ENCODE measurements around the gene AP5Z1.
"Not testable (repeated sequence)": the region's sequence is repeated elsewhere in the genome, so short reads cannot be mapped to it uniquely, and the experiment has no call there.

Gene AP5Z1

GRCh38 chr7:4790078-4790465, 14.6 kb downstream of the AP5Z1 start:
- DNase-seq = no peak

DNA sequence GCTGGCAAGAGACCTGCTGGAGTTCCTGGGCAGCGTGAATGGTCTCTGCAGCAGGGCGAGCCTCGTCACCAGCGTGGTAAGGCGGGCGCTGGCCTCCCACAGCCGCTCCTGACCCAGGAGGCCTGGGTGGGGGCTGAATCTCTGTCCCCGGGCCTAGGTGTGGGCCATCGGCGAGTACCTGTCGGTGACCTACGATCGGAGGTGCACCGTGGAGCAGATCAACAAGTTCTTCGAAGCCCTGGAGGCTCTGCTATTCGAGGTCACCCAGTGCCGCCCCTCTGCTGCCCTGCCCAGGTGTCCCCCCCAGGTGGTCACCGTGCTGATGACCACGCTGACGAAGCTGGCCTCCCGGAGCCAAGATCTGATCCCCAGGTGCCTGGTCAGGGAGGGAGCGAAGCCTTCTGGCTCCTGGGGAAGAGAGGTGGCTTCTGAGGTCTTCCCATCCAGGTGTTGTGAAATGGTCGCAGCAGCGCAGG, 15.1 kb downstream of the AP5Z1 start:
- no peak for DNase-seq

DNA sequence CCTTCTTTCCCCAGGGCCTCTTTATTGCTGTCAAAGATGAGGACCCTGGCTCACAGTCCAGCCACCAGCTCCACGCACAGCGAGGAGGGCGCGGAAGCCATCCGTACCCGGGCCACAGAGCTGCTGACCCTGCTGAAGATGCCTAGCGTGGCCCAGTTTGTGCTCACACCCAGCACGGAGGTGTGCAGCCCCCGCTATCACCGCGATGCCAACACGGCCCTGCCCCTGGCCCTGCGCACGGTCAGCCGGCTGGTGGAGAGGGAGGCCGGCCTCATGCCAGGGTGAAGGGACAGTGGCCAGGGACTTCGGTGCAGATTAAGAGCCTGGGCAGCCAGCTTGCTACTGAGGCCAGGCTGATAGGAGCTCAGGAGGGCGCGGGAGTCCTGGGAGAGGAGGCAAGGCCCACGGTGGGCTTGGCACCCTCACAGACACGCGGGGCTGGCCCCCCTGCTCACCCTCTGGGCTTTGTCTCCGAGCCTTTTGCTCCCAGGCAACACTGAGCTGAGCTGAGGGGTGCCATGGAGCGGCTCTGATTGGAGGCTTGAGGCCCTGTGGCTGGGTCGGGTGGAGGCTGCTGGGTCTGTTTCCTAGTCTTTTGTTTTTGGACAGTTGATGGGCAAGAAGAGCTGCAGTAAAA, 15.8 kb downstream of the AP5Z1 start:
- DNase-seq = no peak

GRCh38 chr7:4791738-4792536, 16.5 kb downstream of the AP5Z1 start:
- DNase-seq = no peak

- DNase-seq = no peak
Measured at GRCh38 chr7:4792537-4793126, 17.2 kb downstream of the AP5Z1 start.

GRCh38 chr7:4793385-4793993, 18.1 kb downstream of the AP5Z1 start:
- not testable (repeated sequence) for DNase-seq

GRCh38 chr7:4794171-4794570, 18.7 kb downstream of the AP5Z1 start:
- DNase-seq = not testable (repeated sequence)

DNA sequence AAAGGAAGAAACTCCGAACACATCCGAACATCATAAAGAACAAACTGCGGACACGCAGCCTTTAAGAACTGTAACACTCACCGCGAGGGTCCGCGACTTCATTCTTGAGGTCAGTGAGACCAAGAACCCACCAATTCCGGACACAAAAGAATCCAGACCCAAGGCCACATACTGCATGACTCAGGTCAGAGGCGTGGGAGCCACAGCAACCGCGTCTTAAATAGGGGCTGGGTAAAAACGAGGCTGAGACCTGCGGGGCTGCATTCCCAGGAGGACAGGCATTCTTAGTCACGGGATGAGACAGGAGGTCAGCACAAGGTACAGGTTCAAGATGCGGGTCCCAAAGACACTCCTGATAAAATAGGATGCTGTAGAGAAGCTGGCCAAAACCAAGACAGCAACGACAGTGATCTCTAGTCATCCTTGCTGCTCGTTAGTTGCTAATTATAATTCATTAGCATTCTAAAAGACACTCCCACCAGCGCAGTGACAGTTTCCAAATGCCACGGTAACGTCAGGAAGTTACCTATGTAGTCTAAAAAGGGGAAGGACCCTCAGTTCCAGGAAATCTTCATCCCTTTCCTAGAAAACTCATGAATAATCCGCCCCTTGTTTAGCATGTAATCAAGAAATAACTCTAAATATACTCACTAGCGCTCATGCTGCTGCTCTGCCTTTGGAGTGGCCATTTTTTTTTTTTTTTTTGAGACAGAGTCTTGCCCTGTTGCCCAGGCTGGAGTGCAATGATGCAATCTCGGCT, 19.3 kb downstream of the AP5Z1 start:
- DNase-seq = no peak

DNA sequence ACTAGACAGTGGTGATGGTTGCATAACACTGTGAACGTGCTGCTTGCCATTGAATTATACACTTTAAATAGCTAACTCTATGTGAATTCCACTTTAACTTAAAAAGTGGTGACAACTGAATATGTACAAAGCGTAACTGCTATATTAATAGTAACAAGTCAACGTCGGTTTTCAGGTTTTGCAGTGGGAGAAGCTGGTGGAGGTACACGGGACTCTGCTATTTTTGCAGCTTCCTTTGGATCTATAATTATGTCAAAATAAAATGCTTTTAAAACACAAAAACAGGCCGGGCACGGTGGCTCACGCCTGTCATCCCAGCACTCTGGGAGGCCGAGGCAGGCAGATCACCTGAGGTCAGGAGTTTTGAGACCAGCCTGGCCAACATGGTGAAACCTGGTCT, 21.0 kb downstream of the AP5Z1 start:
- no peak for DNase-seq

GRCh38 chr7:4797858-4798705, 22.7 kb downstream of the AP5Z1 start:
- DNase-seq = peak; percentile 12

- no peak for DNase-seq
Measured at GRCh38 chr7:4798706-4799235, 23.3 kb downstream of the AP5Z1 start.

DNA sequence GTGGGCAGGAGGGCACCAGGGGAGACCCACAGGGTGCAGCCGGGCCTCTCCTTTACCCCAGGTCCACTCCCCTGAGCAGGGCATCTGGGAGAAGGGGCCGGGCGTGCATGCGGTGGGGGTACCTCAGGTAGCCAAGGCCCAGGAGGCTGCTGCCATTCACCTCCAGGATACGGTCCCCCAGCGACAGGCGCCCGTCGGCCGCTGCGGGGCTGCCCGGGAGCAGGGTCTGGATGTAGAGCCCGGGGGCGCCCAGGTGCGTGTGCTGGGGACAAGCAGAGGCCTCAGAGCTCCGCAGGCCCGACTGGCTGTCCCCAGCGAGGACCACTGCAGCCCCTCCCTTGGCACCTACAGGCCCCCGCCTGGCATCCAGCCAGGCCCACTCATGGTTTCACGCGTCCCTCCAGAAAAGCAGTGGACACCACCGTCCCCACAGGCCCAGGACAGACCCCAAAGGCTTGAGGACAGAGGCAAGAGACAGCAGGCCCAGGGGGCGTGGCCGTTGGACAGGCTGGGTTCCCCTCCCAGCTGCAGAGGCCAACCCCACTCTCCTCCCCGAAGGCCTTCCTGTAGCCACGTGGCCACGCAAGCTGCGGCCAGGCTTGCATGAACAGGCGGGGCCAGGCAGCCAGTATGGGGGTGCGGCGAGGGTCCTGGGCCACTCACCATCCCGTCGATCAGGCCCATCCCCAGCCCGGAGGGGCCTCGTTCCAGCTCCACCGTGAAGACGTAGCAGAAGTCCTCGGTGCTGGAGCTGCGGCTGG, 24.3 kb downstream of the AP5Z1 start:
- DNase-seq = no peak

DNA sequence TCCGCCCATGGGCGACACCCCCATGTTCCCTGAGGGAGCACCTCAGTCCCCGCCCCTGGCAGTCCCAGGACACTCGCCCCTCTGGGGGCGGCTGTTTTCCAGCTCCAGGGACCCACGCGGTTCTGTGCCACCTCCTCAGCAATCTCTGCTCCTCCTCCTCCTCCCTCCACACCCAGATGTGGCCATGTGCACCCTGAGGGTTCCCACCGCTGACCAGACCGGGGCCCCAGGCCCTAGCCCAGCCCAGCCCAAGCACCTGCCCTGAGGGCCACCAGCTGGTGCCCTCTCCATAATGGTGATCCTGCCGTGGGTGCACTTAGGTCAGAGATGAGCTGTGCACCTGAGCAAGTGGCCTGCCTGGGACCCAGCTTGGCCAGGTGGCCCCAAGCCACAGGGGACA, 25.1 kb downstream of the AP5Z1 start:
- no peak for DNase-seq

DNA sequence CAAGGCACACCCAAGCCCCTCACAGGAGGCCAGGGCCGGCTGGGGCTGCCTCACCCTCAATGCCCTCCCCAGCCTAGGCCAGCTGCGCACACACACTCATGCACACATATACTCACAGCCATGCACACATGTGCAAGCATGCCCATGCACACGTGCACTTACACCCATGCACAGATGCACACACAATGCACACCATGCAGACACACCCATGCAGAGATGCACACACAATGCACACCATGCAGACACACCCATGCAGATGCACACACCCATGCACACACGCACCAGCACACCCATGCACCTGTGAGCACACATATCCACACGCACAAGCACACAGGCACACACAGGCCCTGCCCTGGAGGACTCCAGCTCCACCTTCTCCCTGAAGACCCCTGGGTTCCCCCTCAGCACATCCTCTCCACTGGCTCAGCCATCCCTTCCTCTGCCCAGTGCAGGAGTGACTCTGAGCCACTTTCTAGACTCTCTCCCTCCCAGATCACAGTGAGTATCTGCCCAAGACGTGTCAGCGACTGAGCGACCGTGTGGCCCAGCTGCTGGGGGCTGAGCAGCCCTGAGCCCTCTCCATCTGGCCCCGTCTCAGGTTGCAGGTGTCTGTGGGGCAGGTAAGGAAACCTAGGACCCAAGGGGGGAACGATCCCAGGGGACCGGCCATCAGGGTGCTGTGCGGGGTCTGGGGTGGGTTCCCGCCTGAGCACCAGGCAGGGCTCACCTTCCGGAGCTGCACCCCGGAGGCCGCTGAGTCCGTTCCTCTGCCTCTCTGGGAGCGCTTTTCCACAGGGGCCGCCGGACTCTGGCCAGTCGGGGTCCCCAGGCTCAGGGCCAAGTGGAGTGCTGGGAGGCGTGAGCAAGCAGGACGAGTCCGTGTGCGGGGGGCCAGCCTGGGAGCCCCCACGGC, 25.8 kb downstream of the AP5Z1 start:
- DNase-seq = no peak

GRCh38 chr7:4801839-4802231, 26.4 kb downstream of the AP5Z1 start:
- DNase-seq = no peak

DNA sequence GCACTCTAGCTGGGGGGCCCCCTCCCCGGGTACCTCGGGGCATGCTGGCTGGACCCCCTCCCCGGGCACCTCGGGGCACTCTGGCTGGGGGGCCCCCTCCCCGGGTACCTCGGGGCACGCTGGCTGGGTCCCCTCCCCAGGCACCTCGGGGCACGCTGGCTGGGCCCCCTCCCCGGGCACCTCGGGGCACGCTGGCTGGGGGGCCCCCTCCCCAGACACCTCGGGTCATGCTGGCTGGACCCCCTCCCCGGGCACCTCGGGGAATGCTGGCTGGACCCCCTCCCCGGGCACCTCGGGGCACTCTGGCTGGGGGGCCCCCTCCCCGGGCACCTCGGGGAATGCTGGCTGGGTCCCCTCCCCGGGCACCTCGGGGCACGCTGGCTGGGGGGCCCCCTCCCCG, 27.2 kb downstream of the AP5Z1 start:
- DNase-seq = not testable (repeated sequence)

- DNase-seq = no peak
Measured at GRCh38 chr7:4803397-4804241, 28.2 kb downstream of the AP5Z1 start.

GRCh38 chr7:4805110-4805983, 29.9 kb downstream of the AP5Z1 start:
- no peak for DNase-seq

Data from NCI-H1092 (cell line).